ENCODE results near the gene DCLK1.
A peak's percentile ranks its signal among the peaks of the same experiment; 100 is the strongest.

The DCLK1 gene

GRCh38 chr13:35771898-35772297 lies 359.3 kb downstream of the DCLK1 start:
- Histone ChIP-seq H3K36me3 (ENCODE audit: control insufficient read depth, insufficient read depth, low read length) (no peaks in the 10 kb centered on the region), H3K9me3 (ENCODE audit: control insufficient read depth, low read length) (no peaks in the 10 kb centered on the region), H3K4me3 (ENCODE audit: extremely low read depth, insufficient read depth, low read length, poor library complexity, severe bottlenecking) (no peak overlapping the region), H3K4me1 (ENCODE audit: control insufficient read depth, insufficient read depth, low read length, poor library complexity, severe bottlenecking) (peaks cover 25% of the 10 kb centered on the region), H3K27ac (ENCODE audit: low read depth, low read length, severe bottlenecking) (peak overlapping the region; percentile 63)
- 51 to 87% methylated on average over 3 to 4 of the region's 5 CpGs for WGBS, 2 experiments (ENCODE audit: insufficient coverage in 2 of 2)

- H3K4me1 ChIP-seq (ENCODE audit: control insufficient read depth, insufficient read depth, low read length, poor library complexity, severe bottlenecking) = peaks cover 25% of the 10 kb centered on the region
- H3K4me3 ChIP-seq (ENCODE audit: extremely low read depth, insufficient read depth, low read length, poor library complexity, severe bottlenecking) = no peak overlapping the region
- WGBS, 2 experiments (ENCODE audit: insufficient coverage in 2 of 2) = 82 to 96% methylated on average over 3 of the region's 3 CpGs
- no peaks in the 10 kb centered on the region for H3K9me3 ChIP-seq (ENCODE audit: control insufficient read depth, low read length)
- H3K36me3 ChIP-seq (ENCODE audit: control insufficient read depth, insufficient read depth, low read length) = no peaks in the 10 kb centered on the region
- H3K27ac ChIP-seq (ENCODE audit: low read depth, low read length, severe bottlenecking) = no peak overlapping the region
These were observed 360.4 kb downstream of the DCLK1 start for GRCh38 chr13:35770756-35771297.

- Histone ChIP-seq H3K4me3 (ENCODE audit: extremely low read depth, insufficient read depth, low read length, poor library complexity, severe bottlenecking) (no peak overlapping the region), H3K9me3 (ENCODE audit: control insufficient read depth, low read length) (no peaks in the 10 kb centered on the region), H3K36me3 (ENCODE audit: control insufficient read depth, insufficient read depth, low read length) (no peaks in the 10 kb centered on the region), H3K4me1 (ENCODE audit: control insufficient read depth, insufficient read depth, low read length, poor library complexity, severe bottlenecking) (peaks cover 25% of the 10 kb centered on the region), H3K27ac (ENCODE audit: low read depth, low read length, severe bottlenecking) (no peak overlapping the region)
- 70% methylated on average over 2 of the region's 3 CpGs; no CpG with 5 or more reads in 1 of the 2 experiments for WGBS, 2 experiments (ENCODE audit: insufficient coverage in 2 of 2)
These were observed 361.4 kb downstream of the DCLK1 start for GRCh38 chr13:35769812-35770211.

GRCh38 chr13:35768551-35768950 lies 362.6 kb downstream of the DCLK1 start:
- Histone ChIP-seq H3K27ac (ENCODE audit: low read depth, low read length, severe bottlenecking) (no peak overlapping the region), H3K4me1 (ENCODE audit: control insufficient read depth, insufficient read depth, low read length, poor library complexity, severe bottlenecking) (peaks cover 25% of the 10 kb centered on the region), H3K9me3 (ENCODE audit: control insufficient read depth, low read length) (no peaks in the 10 kb centered on the region), H3K36me3 (ENCODE audit: control insufficient read depth, insufficient read depth, low read length) (no peaks in the 10 kb centered on the region), H3K4me3 (ENCODE audit: extremely low read depth, insufficient read depth, low read length, poor library complexity, severe bottlenecking) (no peak overlapping the region)
- 94 to 95% methylated on average over 2 of the region's 4 CpGs for WGBS, 2 experiments (ENCODE audit: insufficient coverage in 2 of 2)

- H3K36me3 ChIP-seq (ENCODE audit: control insufficient read depth, insufficient read depth, low read length) = no peaks in the 10 kb centered on the region
- H3K9me3 ChIP-seq (ENCODE audit: control insufficient read depth, low read length) = no peaks in the 10 kb centered on the region
- H3K4me3 ChIP-seq (ENCODE audit: extremely low read depth, insufficient read depth, low read length, poor library complexity, severe bottlenecking) = no peak overlapping the region
- H3K4me1 ChIP-seq (ENCODE audit: control insufficient read depth, insufficient read depth, low read length, poor library complexity, severe bottlenecking) = peaks cover 25% of the 10 kb centered on the region
- H3K27ac ChIP-seq (ENCODE audit: low read depth, low read length, severe bottlenecking) = no peak overlapping the region
- WGBS, 2 experiments (ENCODE audit: insufficient coverage in 2 of 2) = 95 to 100% methylated on average over 1 to 4 of the region's 4 CpGs
These were observed 363.1 kb downstream of the DCLK1 start for GRCh38 chr13:35768073-35768472.

GRCh38 chr13:35767256-35767976 lies 363.8 kb downstream of the DCLK1 start:
- H3K27ac ChIP-seq (ENCODE audit: low read depth, low read length, severe bottlenecking) = no peak overlapping the region
- WGBS, 2 experiments (ENCODE audit: insufficient coverage in 2 of 2) = 80 to 86% methylated on average over 2 of the region's 6 CpGs
- peaks cover 19% of the 10 kb centered on the region for H3K4me1 ChIP-seq (ENCODE audit: control insufficient read depth, insufficient read depth, low read length, poor library complexity, severe bottlenecking)
- no peak overlapping the region for H3K4me3 ChIP-seq (ENCODE audit: extremely low read depth, insufficient read depth, low read length, poor library complexity, severe bottlenecking)
- no peaks in the 10 kb centered on the region for H3K9me3 ChIP-seq (ENCODE audit: control insufficient read depth, low read length)
- no peaks in the 10 kb centered on the region for H3K36me3 ChIP-seq (ENCODE audit: control insufficient read depth, insufficient read depth, low read length)

- 88 to 91% methylated on average over 2 of the region's 2 CpGs for WGBS, 2 experiments (ENCODE audit: insufficient coverage in 2 of 2)
- no peaks in the 10 kb centered on the region for H3K36me3 ChIP-seq (ENCODE audit: control insufficient read depth, insufficient read depth, low read length)
- H3K4me1 ChIP-seq (ENCODE audit: control insufficient read depth, insufficient read depth, low read length, poor library complexity, severe bottlenecking) = peaks cover 15% of the 10 kb centered on the region
- no peak overlapping the region for H3K4me3 ChIP-seq (ENCODE audit: extremely low read depth, insufficient read depth, low read length, poor library complexity, severe bottlenecking)
- no peaks in the 10 kb centered on the region for H3K9me3 ChIP-seq (ENCODE audit: control insufficient read depth, low read length)
- no peak overlapping the region for H3K27ac ChIP-seq (ENCODE audit: low read depth, low read length, severe bottlenecking)
These were observed 364.5 kb downstream of the DCLK1 start for GRCh38 chr13:35766663-35767062.

GRCh38 chr13:35765941-35766340 lies 365.2 kb downstream of the DCLK1 start:
- no peak overlapping the region for H3K27ac ChIP-seq (ENCODE audit: low read depth, low read length, severe bottlenecking)
- H3K36me3 ChIP-seq (ENCODE audit: control insufficient read depth, insufficient read depth, low read length) = no peaks in the 10 kb centered on the region
- no peaks in the 10 kb centered on the region for H3K9me3 ChIP-seq (ENCODE audit: control insufficient read depth, low read length)
- peaks cover 10% of the 10 kb centered on the region for H3K4me1 ChIP-seq (ENCODE audit: control insufficient read depth, insufficient read depth, low read length, poor library complexity, severe bottlenecking)
- no peak overlapping the region for H3K4me3 ChIP-seq (ENCODE audit: extremely low read depth, insufficient read depth, low read length, poor library complexity, severe bottlenecking)
- whole genome bisulfite sequencing, 2 experiments (ENCODE audit: insufficient coverage in 2 of 2) = 86 to 99% methylated on average over 8 to 10 of the region's 11 CpGs

- H3K36me3 ChIP-seq (ENCODE audit: control insufficient read depth, insufficient read depth, low read length) = no peaks in the 10 kb centered on the region
- H3K4me3 ChIP-seq (ENCODE audit: extremely low read depth, insufficient read depth, low read length, poor library complexity, severe bottlenecking) = no peak overlapping the region
- no peaks in the 10 kb centered on the region for H3K9me3 ChIP-seq (ENCODE audit: control insufficient read depth, low read length)
- WGBS, 2 experiments (ENCODE audit: insufficient coverage in 2 of 2) = 75 to 80% methylated on average over 4 of the region's 5 CpGs
- H3K27ac ChIP-seq (ENCODE audit: low read depth, low read length, severe bottlenecking) = no peak overlapping the region
- peaks cover 10% of the 10 kb centered on the region for H3K4me1 ChIP-seq (ENCODE audit: control insufficient read depth, insufficient read depth, low read length, poor library complexity, severe bottlenecking)
These were observed 365.8 kb downstream of the DCLK1 start for GRCh38 chr13:35765366-35765765.

- H3K4me3 ChIP-seq (ENCODE audit: extremely low read depth, insufficient read depth, low read length, poor library complexity, severe bottlenecking) = no peak overlapping the region
- H3K9me3 ChIP-seq (ENCODE audit: control insufficient read depth, low read length) = peaks cover 2% of the 10 kb centered on the region
- H3K27ac ChIP-seq (ENCODE audit: low read depth, low read length, severe bottlenecking) = no peak overlapping the region
- 79% methylated on average over 2 of the region's 4 CpGs; no CpG with 5 or more reads in 1 of the 2 experiments for WGBS, 2 experiments (ENCODE audit: insufficient coverage in 2 of 2)
- no peaks in the 10 kb centered on the region for H3K36me3 ChIP-seq (ENCODE audit: control insufficient read depth, insufficient read depth, low read length)
- H3K4me1 ChIP-seq (ENCODE audit: control insufficient read depth, insufficient read depth, low read length, poor library complexity, severe bottlenecking) = peaks cover 3% of the 10 kb centered on the region
These were observed 366.7 kb downstream of the DCLK1 start for GRCh38 chr13:35764326-35765015.

GRCh38 chr13:35763782-35764123 lies 367.4 kb downstream of the DCLK1 start:
- Histone ChIP-seq H3K9me3 (ENCODE audit: control insufficient read depth, low read length) (peaks cover 3% of the 10 kb centered on the region), H3K27ac (ENCODE audit: low read depth, low read length, severe bottlenecking) (no peak overlapping the region)
- 95 to 100% methylated on average over 6 to 7 of the region's 7 CpGs for WGBS, 2 experiments (ENCODE audit: insufficient coverage in 2 of 2)

More at GRCh38 chr13:35763782-35764123, 367.4 kb downstream of the DCLK1 start:
- peaks cover 3% of the 10 kb centered on the region for H3K4me1 ChIP-seq (ENCODE audit: control insufficient read depth, insufficient read depth, low read length, poor library complexity, severe bottlenecking)
- no peak overlapping the region for H3K4me3 ChIP-seq (ENCODE audit: extremely low read depth, insufficient read depth, low read length, poor library complexity, severe bottlenecking)
- no peaks in the 10 kb centered on the region for H3K36me3 ChIP-seq (ENCODE audit: control insufficient read depth, insufficient read depth, low read length)
